GM18520 (cell line): ENCODE results near the gene WTAP.
"Not testable (repeated sequence)": the region's sequence is repeated elsewhere in the genome, so short reads cannot be mapped to it uniquely, and the experiment has no call there.

ENCODE experiments used
- ATAC-seq: cut with Tn5 transposase; IDR thresholded peaks from one replicate; pipeline ENCODE4 v1.9.1; 2021; ENCODE audit not compliant: unreplicated experiment

WTAP gene

GRCh38 chr6:159726918-159727716 is at the start of gene WTAP:
TSS of gene WTAP (plus strand) at chr6:159727506. CDS start at chr6:159736266, 8,760 bp downstream.
- ATAC-seq, result peak; percentile 58

GRCh38 chr6:159677506-159678165 is 49.7 kb upstream of the WTAP start:
- no peak for ATAC-seq

- ATAC-seq, result no peak
These were observed 48.7 kb upstream of the WTAP start for GRCh38 chr6:159678574-159678973.

GRCh38 chr6:159679091-159680077 is 47.9 kb upstream of the WTAP start:
- ATAC-seq, result no peak

- ATAC-seq, result no peak
These were observed 47.2 kb upstream of the WTAP start for GRCh38 chr6:159680104-159680503.

GRCh38 chr6:159681191-159681880 is 46.0 kb upstream of the WTAP start:
- no peak for ATAC-seq

- ATAC-seq, result no peak
These were observed 45.0 kb upstream of the WTAP start for GRCh38 chr6:159682295-159682694.

GRCh38 chr6:159682810-159683209 is 44.5 kb upstream of the WTAP start:
- ATAC-seq, result no peak

GRCh38 chr6:159684013-159684304 is 43.3 kb upstream of the WTAP start:
- ATAC-seq, result no peak

- ATAC-seq, result no peak
These were observed 41.3 kb upstream of the WTAP start for GRCh38 chr6:159686040-159686439.

- no peak for ATAC-seq
These were observed 40.6 kb upstream of the WTAP start for GRCh38 chr6:159686703-159687102.

- no peak for ATAC-seq
These were observed 40.0 kb upstream of the WTAP start for GRCh38 chr6:159687341-159687740.

GRCh38 chr6:159688266-159688905 is 38.9 kb upstream of the WTAP start:
- ATAC-seq, result no peak

GRCh38 chr6:159689001-159689400 is 38.3 kb upstream of the WTAP start:
- ATAC-seq, result no peak

GRCh38 chr6:159690135-159690534 is 37.2 kb upstream of the WTAP start:
- ATAC-seq, result not testable (repeated sequence)

GRCh38 chr6:159691133-159691962 is 36.0 kb upstream of the WTAP start:
- ATAC-seq, result no peak

- no peak for ATAC-seq
These were observed 35.4 kb upstream of the WTAP start for GRCh38 chr6:159691963-159692287.

- peak; percentile 24 for ATAC-seq
These were observed 34.8 kb upstream of the WTAP start for GRCh38 chr6:159692303-159693127.
